Epithelial cell of proximal tubule (primary cell): ENCODE data around the gene NUP62. TPM values are rescaled to one million over a fixed set of nuclear protein-coding genes. Genes with fewer than 3 reads are reported as not detected.

Experiments
- DNase-seq: peaks from one replicate; pipeline ENCODE4 v3.0.0-alpha.2; 2011; ENCODE audit warnings: low read depth
- H3K4me3 ChIP-seq: 2 replicates; pipeline ENCODE4 v1.5.1; 2011; ENCODE audit warnings: low read depth, mild to moderate bottlenecking, low read length
- CTCF ChIP-seq: conservative IDR thresholded peaks from 2 replicates; pipeline ENCODE4 v1.5.1; 2012; ENCODE audit warnings: low read depth, mild to moderate bottlenecking, low read length
- total RNA-seq: library from RNA; depleted of rRNA; stranded (reverse); fragments of >200 nt; gene quantifications from 2 replicates; pipeline ENCODE4 v1.2.3, GENCODE V29; 2015

The NUP62 gene
- total RNA-seq, 1 donor from 2014 or later = 83.7 TPM

DNA sequence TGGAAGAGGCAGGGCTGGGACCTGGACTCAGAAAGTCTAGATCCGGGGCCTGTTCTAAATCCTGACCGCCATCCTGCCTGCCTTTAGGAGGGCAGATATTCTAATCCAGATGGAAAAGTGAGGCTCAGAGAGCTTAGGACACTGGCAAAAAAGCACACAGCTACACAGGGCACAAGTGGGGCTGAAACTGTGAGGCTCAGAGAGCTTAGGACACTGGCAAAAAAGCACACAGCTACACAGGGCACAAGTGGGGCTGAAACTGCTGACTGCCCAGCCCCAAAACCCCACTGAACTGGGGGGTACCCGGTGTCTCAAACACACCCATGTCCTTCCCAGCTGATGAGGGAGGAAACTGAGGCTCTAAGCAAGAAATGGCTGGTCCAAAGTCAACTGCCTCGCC, 54.1 kb downstream of the NUP62 start:
- DNase-seq = no peak
- TF ChIP-seq CTCF = no peak
- H3K4me3 ChIP-seq = peak overlapping the region; percentile 61

GRCh38 chr19:49874503-49875157, 54.7 kb downstream of the NUP62 start:
- DNase-seq = no peak
- no peak overlapping the region for H3K4me3 ChIP-seq
- TF ChIP-seq CTCF = no peak

DNA sequence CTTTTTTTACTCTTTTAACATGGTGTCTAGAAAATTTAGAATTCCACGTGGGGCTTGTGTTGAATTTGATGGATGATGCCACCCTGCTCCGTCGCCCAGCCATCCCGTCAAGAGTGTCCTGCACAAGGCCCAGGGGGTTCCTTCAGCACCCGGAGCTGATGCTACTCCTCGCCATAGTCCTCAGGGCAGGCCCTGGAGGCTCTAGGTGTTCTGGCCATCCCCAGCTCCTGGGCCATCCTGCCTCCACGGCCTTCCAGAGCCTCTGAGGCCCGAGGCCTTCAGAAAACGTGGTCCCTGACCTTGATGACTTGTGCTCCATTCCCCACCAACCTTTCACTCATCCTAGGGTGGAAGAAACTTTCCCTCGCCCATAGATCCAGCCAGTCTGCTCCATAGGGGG, 55.5 kb downstream of the NUP62 start:
- no peak overlapping the region for H3K4me3 ChIP-seq
- no peak for TF ChIP-seq CTCF
- no peak for DNase-seq

GRCh38 chr19:49873129-49873521, 56.2 kb downstream of the NUP62 start:
- DNase-seq = no peak
- no peak for TF ChIP-seq CTCF
- no peak overlapping the region for H3K4me3 ChIP-seq

- no peak for TF ChIP-seq CTCF
- H3K4me3 ChIP-seq = no peak overlapping the region
- no peak for DNase-seq
Observed at GRCh38 chr19:49872245-49873128, 56.8 kb downstream of the NUP62 start.

DNA sequence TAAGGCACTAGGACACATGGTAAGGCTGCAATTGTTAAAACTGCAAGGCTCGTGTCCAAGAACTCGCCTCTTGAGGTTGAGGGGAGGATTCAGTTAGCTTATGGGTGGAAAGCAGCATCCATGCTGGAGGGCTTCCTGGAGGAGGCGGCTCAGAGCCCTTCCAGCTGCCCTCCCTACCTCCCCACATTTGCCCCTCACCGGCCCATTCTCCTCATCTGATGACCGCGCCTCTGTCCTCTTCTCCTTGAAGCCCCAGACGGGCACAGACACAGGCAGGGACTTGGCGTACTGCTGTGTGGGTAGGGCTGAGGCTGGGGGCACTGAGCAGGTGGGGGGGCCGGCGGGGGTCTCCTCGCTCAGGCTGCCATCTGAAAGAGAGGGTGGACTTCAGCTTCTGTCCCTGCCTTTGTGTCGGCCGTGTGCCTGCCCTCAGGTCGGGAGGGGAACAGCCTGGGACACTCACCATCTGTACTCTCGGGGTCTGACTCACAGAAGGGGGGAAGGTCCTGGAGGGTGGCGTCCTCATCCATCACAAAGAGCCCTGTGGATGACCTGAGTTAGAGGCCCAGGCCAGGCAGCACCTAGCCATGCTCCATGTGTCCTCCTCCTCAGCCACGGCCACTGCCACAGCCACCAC, 57.8 kb downstream of the NUP62 start:
- TF ChIP-seq CTCF = no peak
- H3K4me3 ChIP-seq = no peak overlapping the region
- DNase-seq = no peak
